ENCODE measurements around the gene JPH2.

The JPH2 gene

GRCh38 chr20:44187772-44188709 is 1.1 kb upstream of the JPH2 start:
- in situ Hi-C loops (cut with MboI; ENCODE audit: low sequenced_read_pairs) = no loop called here

- in situ Hi-C loops (cut with MboI; ENCODE audit: low sequenced_read_pairs) = no loop called here
These were observed 324 bp downstream of the JPH2 start for GRCh38 chr20:44186674-44187053.

- in situ Hi-C loops (cut with MboI; ENCODE audit: low sequenced_read_pairs) = no loop called here
These were observed 787 bp downstream of the JPH2 start for GRCh38 chr20:44186201-44186600.

GRCh38 chr20:44185574-44185973 is 1.4 kb downstream of the JPH2 start:
- in situ Hi-C loops (cut with MboI; ENCODE audit: low sequenced_read_pairs) = no loop called here

- in situ Hi-C loops (cut with MboI; ENCODE audit: low sequenced_read_pairs) = no loop called here
These were observed 3.7 kb downstream of the JPH2 start for GRCh38 chr20:44183282-44183681.

- in situ Hi-C loops (cut with MboI; ENCODE audit: low sequenced_read_pairs) = no loop called here
These were observed 4.1 kb downstream of the JPH2 start for GRCh38 chr20:44182863-44183262.

GRCh38 chr20:44182135-44182765 is 4.7 kb downstream of the JPH2 start:
- in situ Hi-C loops (cut with MboI; ENCODE audit: low sequenced_read_pairs) = no loop called here

GRCh38 chr20:44181611-44182010 is 5.4 kb downstream of the JPH2 start:
- in situ Hi-C loops (cut with MboI; ENCODE audit: low sequenced_read_pairs) = no loop called here

GRCh38 chr20:44180814-44181213 is 6.2 kb downstream of the JPH2 start:
- in situ Hi-C loops (cut with MboI; ENCODE audit: low sequenced_read_pairs) = no loop called here

GRCh38 chr20:44176833-44177534 is 10.0 kb downstream of the JPH2 start:
- in situ Hi-C loops (cut with MboI; ENCODE audit: low sequenced_read_pairs) = no loop called here

- in situ Hi-C loops (cut with MboI; ENCODE audit: low sequenced_read_pairs) = no loop called here
These were observed 11.8 kb downstream of the JPH2 start for GRCh38 chr20:44174996-44175765.

GRCh38 chr20:44173846-44174245 is 13.1 kb downstream of the JPH2 start:
- in situ Hi-C loops (cut with MboI; ENCODE audit: low sequenced_read_pairs) = no loop called here

GRCh38 chr20:44173116-44173515 is 13.9 kb downstream of the JPH2 start:
- in situ Hi-C loops (cut with MboI; ENCODE audit: low sequenced_read_pairs) = no loop called here

GRCh38 chr20:44172572-44172950 is 14.4 kb downstream of the JPH2 start:
- in situ Hi-C loops (cut with MboI; ENCODE audit: low sequenced_read_pairs) = no loop called here

- in situ Hi-C loops (cut with MboI; ENCODE audit: low sequenced_read_pairs) = no loop called here
These were observed 15.0 kb downstream of the JPH2 start for GRCh38 chr20:44171775-44172571.

GRCh38 chr20:44170816-44171410 is 16.1 kb downstream of the JPH2 start:
- in situ Hi-C loops (cut with MboI; ENCODE audit: low sequenced_read_pairs) = no loop called here

- in situ Hi-C loops (cut with MboI; ENCODE audit: low sequenced_read_pairs) = no loop called here
These were observed 19.3 kb downstream of the JPH2 start for GRCh38 chr20:44167736-44168135.

GRCh38 chr20:44166477-44166876 is 20.5 kb downstream of the JPH2 start:
- in situ Hi-C loops (cut with MboI; ENCODE audit: low sequenced_read_pairs) = no loop called here

GRCh38 chr20:44166008-44166407 is 21.0 kb downstream of the JPH2 start:
- in situ Hi-C loops (cut with MboI; ENCODE audit: low sequenced_read_pairs) = no loop called here

- in situ Hi-C loops (cut with MboI; ENCODE audit: low sequenced_read_pairs) = no loop called here
These were observed 26.9 kb downstream of the JPH2 start for GRCh38 chr20:44160133-44160532.
